ENCODE data around the gene RAPGEF5.

RAPGEF5 gene

GRCh38 chr7:22231806-22232205, 125.1 kb downstream of the RAPGEF5 start:
- no peak for TF ChIP-seq GABPA (IDR thresholded peaks at IDR 0.05; ENCODE audit: low read depth)
- TF ChIP-seq, protein P1, sequence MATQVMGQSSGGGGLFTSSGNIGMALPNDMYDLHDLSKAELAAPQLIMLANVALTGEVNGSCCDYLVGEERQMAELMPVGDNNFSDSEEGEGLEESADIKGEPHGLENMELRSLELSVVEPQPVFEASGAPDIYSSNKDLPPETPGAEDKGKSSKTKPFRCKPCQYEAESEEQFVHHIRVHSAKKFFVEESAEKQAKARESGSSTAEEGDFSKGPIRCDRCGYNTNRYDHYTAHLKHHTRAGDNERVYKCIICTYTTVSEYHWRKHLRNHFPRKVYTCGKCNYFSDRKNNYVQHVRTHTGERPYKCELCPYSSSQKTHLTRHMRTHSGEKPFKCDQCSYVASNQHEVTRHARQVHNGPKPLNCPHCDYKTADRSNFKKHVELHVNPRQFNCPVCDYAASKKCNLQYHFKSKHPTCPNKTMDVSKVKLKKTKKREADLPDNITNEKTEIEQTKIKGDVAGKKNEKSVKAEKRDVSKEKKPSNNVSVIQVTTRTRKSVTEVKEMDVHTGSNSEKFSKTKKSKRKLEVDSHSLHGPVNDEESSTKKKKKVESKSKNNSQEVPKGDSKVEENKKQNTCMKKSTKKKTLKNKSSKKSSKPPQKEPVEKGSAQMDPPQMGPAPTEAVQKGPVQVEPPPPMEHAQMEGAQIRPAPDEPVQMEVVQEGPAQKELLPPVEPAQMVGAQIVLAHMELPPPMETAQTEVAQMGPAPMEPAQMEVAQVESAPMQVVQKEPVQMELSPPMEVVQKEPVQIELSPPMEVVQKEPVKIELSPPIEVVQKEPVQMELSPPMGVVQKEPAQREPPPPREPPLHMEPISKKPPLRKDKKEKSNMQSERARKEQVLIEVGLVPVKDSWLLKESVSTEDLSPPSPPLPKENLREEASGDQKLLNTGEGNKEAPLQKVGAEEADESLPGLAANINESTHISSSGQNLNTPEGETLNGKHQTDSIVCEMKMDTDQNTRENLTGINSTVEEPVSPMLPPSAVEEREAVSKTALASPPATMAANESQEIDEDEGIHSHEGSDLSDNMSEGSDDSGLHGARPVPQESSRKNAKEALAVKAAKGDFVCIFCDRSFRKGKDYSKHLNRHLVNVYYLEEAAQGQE (IDR thresholded peaks at IDR 0.05; ENCODE audit: insufficient replicate concordance, low read depth): no peak
- TF ChIP-seq POLR2AphosphoS5 (IDR thresholded peaks at IDR 0.05; ENCODE audit: low read depth): no peak
- H3K27ac ChIP-seq (replicated peaks): no peak overlapping the region
- no peaks in the 10 kb centered on the region for H3K27me3 ChIP-seq (ENCODE audit: insufficient read depth, poor library complexity, severe bottlenecking)
- H3K4me3 ChIP-seq (replicated peaks; ENCODE audit: insufficient read depth, low read length): no peak overlapping the region
- no peak for DNase-seq (ENCODE audit: low read depth in 1 of 2, low spot score in 1 of 2)

- no peak for TF ChIP-seq SPI1 (IDR thresholded peaks at IDR 0.05; ENCODE audit: borderline replicate concordance, low read depth)
- no peak for TF ChIP-seq POLR2AphosphoS5 (IDR thresholded peaks at IDR 0.05; ENCODE audit: low read depth)
- TF ChIP-seq GABPA (IDR thresholded peaks at IDR 0.05; ENCODE audit: low read depth): no peak
- H3K27ac ChIP-seq (replicated peaks): no peak overlapping the region
- DNase-seq (ENCODE audit: low read depth in 1 of 2, low spot score in 1 of 2): no peak
- no peak overlapping the region for H3K4me3 ChIP-seq (replicated peaks; ENCODE audit: insufficient read depth, low read length)
- no peaks in the 10 kb centered on the region for H3K27me3 ChIP-seq (ENCODE audit: insufficient read depth, poor library complexity, severe bottlenecking)
Measured at GRCh38 chr7:22231141-22231540, 125.8 kb downstream of the RAPGEF5 start.

GRCh38 chr7:22230238-22230637, 126.7 kb downstream of the RAPGEF5 start:
- no peaks in the 10 kb centered on the region for H3K27me3 ChIP-seq (ENCODE audit: insufficient read depth, poor library complexity, severe bottlenecking)
- DNase-seq (ENCODE audit: low read depth in 1 of 2, low spot score in 1 of 2): no peak
- H3K4me3 ChIP-seq (replicated peaks; ENCODE audit: insufficient read depth, low read length): no peak overlapping the region
- H3K27ac ChIP-seq (replicated peaks): no peak overlapping the region
- TF ChIP-seq POLR2AphosphoS5 (IDR thresholded peaks at IDR 0.05; ENCODE audit: low read depth) (no peak), SPI1 (IDR thresholded peaks at IDR 0.05; ENCODE audit: borderline replicate concordance, low read depth) (no peak), GABPA (IDR thresholded peaks at IDR 0.05; ENCODE audit: low read depth) (no peak), CTCF (IDR thresholded peaks at IDR 0.05; ENCODE audit: insufficient read depth, low read length) (no peak)
- TF ChIP-seq, protein P1 (IDR thresholded peaks at IDR 0.05; ENCODE audit: insufficient replicate concordance, low read depth): no peak

GRCh38 chr7:22229148-22229547, 127.8 kb downstream of the RAPGEF5 start:
- TF ChIP-seq GABPA (IDR thresholded peaks at IDR 0.05; ENCODE audit: low read depth): no peak
- TF ChIP-seq, protein P1 (IDR thresholded peaks at IDR 0.05; ENCODE audit: insufficient replicate concordance, low read depth): no peak
- no peak for TF ChIP-seq SPI1 (IDR thresholded peaks at IDR 0.05; ENCODE audit: borderline replicate concordance, low read depth)
- no peak for TF ChIP-seq CTCF (IDR thresholded peaks at IDR 0.05; ENCODE audit: insufficient read depth, low read length)
- TF ChIP-seq POLR2AphosphoS5 (IDR thresholded peaks at IDR 0.05; ENCODE audit: low read depth): no peak
- Histone ChIP-seq H3K27ac (replicated peaks) (no peak overlapping the region), H3K27me3 (ENCODE audit: insufficient read depth, poor library complexity, severe bottlenecking) (no peaks in the 10 kb centered on the region), H3K4me3 (replicated peaks; ENCODE audit: insufficient read depth, low read length) (no peak overlapping the region)
- DNase-seq (ENCODE audit: low read depth in 1 of 2, low spot score in 1 of 2): no peak

Measured in HL-60 (cell line).